Testis (tissue), 2 donors: ENCODE measurements around the gene SLC30A10.
"Not testable (repeated sequence)": the region's sequence is repeated elsewhere in the genome, so short reads cannot be mapped to it uniquely, and the experiment has no call there.

Experiments
- POLR2A ChIP-seq: fragments of 450-650 bp; IDR thresholded peaks from one replicate; pipeline ENCODE4 v1.6.1; 2017; ENCODE audit warnings: antibody characterized with exemption, mild to moderate bottlenecking, moderate library complexity
- TF ChIP-seq, protein P1 (sequence below), 3 experiments: fragments of 450-650 bp in 2 of 3; fragments of 200-600 bp in 1 of 3; sonication (generic) in 1 of 3; IDR thresholded peaks; one replicate each; pipeline ENCODE4 v1.5.1; 2016 to 2019; ENCODE audit warnings: antibody characterized with exemption in 3 of 3, mild to moderate bottlenecking in 2 of 3, moderate library complexity in 1 of 3

DNA sequence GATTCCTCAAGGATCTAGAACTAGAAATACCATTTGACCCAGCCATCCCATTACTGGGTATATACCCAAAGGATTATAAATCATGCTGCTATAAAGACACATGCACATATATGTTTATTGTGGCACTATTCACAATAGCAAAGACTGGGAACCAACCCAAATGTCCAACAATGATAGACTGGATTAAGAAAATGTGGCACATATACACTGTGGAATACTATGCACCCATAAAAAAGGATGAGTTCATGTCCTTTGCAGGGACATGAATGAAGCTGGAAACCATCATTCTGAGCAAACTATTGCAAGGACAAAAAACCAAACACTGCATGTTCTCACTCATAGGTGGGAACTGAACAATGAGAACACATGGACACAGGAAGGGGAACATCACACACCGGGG is 36.1 kb downstream of the SLC30A10 start:
- TF ChIP-seq, protein P1, sequence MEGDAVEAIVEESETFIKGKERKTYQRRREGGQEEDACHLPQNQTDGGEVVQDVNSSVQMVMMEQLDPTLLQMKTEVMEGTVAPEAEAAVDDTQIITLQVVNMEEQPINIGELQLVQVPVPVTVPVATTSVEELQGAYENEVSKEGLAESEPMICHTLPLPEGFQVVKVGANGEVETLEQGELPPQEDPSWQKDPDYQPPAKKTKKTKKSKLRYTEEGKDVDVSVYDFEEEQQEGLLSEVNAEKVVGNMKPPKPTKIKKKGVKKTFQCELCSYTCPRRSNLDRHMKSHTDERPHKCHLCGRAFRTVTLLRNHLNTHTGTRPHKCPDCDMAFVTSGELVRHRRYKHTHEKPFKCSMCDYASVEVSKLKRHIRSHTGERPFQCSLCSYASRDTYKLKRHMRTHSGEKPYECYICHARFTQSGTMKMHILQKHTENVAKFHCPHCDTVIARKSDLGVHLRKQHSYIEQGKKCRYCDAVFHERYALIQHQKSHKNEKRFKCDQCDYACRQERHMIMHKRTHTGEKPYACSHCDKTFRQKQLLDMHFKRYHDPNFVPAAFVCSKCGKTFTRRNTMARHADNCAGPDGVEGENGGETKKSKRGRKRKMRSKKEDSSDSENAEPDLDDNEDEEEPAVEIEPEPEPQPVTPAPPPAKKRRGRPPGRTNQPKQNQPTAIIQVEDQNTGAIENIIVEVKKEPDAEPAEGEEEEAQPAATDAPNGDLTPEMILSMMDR (IDR thresholded peaks at IDR 0.05), result not testable (repeated sequence)
- TF ChIP-seq POLR2A, result not testable (repeated sequence)
